Mesenchymal stem cell (in vitro differentiated cells and primary cell): ENCODE measurements around the gene MDM2.
"Not testable (repeated sequence)": the region's sequence is repeated elsewhere in the genome, so short reads cannot be mapped to it uniquely, and the experiment has no call there.

Experiments used
- DNase-seq: peaks from one replicate; pipeline ENCODE4 v3.0.0-alpha.2; 2013
- H2AFZ ChIP-seq: one replicate; pipeline ENCODE4 v1.6.1; 2013; ENCODE audit warnings: low read depth, mild to moderate bottlenecking, control low read depth, inconsistent platforms, low read length, moderate library complexity
- H2AK5ac ChIP-seq: 2 replicates; pipeline ENCODE4 v1.6.1; 2013; ENCODE audit warnings: low read length, moderate library complexity, mild to moderate bottlenecking, inconsistent platforms; ENCODE audit not compliant: severe bottlenecking
- H2BK120ac ChIP-seq: one replicate; pipeline ENCODE4 v1.6.1; 2013; ENCODE audit warnings: low read depth, mild to moderate bottlenecking, inconsistent platforms, low read length, moderate library complexity
- H2BK12ac ChIP-seq, 2 experiments: one replicate each; pipeline ENCODE4 v1.6.1; 2013; ENCODE audit warnings: inconsistent platforms in 2 of 2, low read length in 2 of 2, mild to moderate bottlenecking in 2 of 2, moderate library complexity in 2 of 2, control low read depth in 1 of 2
- H2BK15ac ChIP-seq: one replicate; pipeline ENCODE4 v1.6.1; 2013; ENCODE audit warnings: mild to moderate bottlenecking, low read depth, inconsistent platforms; ENCODE audit not compliant: poor library complexity, severe bottlenecking
- H2BK5ac ChIP-seq: 2 replicates; pipeline ENCODE4 v1.6.1; 2013; ENCODE audit warnings: low read depth, mild to moderate bottlenecking, low read length, control low read depth, inconsistent platforms; ENCODE audit not compliant: poor library complexity, severe bottlenecking
- H3K14ac ChIP-seq, 2 experiments: one replicate each; pipeline ENCODE4 v1.6.1; 2013; ENCODE audit warnings: inconsistent platforms in 2 of 2, low read length in 2 of 2, control low read depth in 1 of 2, mild to moderate bottlenecking in 1 of 2, moderate library complexity in 1 of 2
- H3K18ac ChIP-seq, 2 experiments: one replicate each; pipeline ENCODE4 v1.6.1; 2013; ENCODE audit warnings: inconsistent platforms in 2 of 2, low read length in 2 of 2, control low read depth in 1 of 2, low read depth in 1 of 2, mild to moderate bottlenecking in 1 of 2
- H3K23ac ChIP-seq, 2 experiments: one replicate each; pipeline ENCODE4 v1.6.1; 2013; ENCODE audit warnings: inconsistent platforms in 2 of 2, low read length in 2 of 2, mild to moderate bottlenecking in 2 of 2, moderate library complexity in 2 of 2, control low read depth in 1 of 2
- H3K27ac ChIP-seq: 2 replicates; pipeline ENCODE4 v1.5.1; 2013; ENCODE audit warnings: mild to moderate bottlenecking, moderate library complexity, low read length, control low read depth, inconsistent platforms; ENCODE audit not compliant: poor library complexity, severe bottlenecking
- H3K27me3 ChIP-seq, 2 experiments: 2 replicates each; pipeline versions ENCODE4 v1.6.1 to v1.7.0; 2013; ENCODE audit warnings: low read length in 2 of 2, mild to moderate bottlenecking in 2 of 2, moderate library complexity in 2 of 2, control low read depth in 1 of 2, inconsistent platforms in 1 of 2; ENCODE audit not compliant: control insufficient read depth in 1 of 2, insufficient read depth in 1 of 2
- H3K36me3 ChIP-seq, 2 experiments: 2 replicates each; pipeline versions ENCODE4 v1.6.1 to v1.7.0; 2013; ENCODE audit warnings: low read length in 2 of 2, control low read depth in 1 of 2, inconsistent platforms in 1 of 2, low read depth in 1 of 2, mild to moderate bottlenecking in 1 of 2; ENCODE audit not compliant: insufficient read depth in 2 of 2, control insufficient read depth in 1 of 2
- H3K4ac ChIP-seq, 2 experiments: one replicate each; pipeline ENCODE4 v1.6.1; 2013; ENCODE audit warnings: inconsistent platforms in 2 of 2, low read length in 2 of 2, mild to moderate bottlenecking in 2 of 2, moderate library complexity in 2 of 2, control low read depth in 1 of 2, low read depth in 1 of 2
- H3K4me1 ChIP-seq: 2 replicates; pipeline ENCODE4 v1.6.1; 2013; ENCODE audit warnings: low read depth, low read length, control low read depth; ENCODE audit not compliant: control insufficient read depth, insufficient read depth
- H3K4me2 ChIP-seq: 2 replicates; pipeline ENCODE4 v1.6.1; 2013; ENCODE audit warnings: low read length, mild to moderate bottlenecking, inconsistent platforms; ENCODE audit not compliant: poor library complexity, severe bottlenecking
- H3K4me3 ChIP-seq, 2 experiments: 2 replicates each; pipeline versions ENCODE4 v1.5.1 to v1.7.0; 2013; ENCODE audit warnings: low read length in 2 of 2, mild to moderate bottlenecking in 2 of 2, control low read depth in 1 of 2, low read depth in 1 of 2; ENCODE audit not compliant: insufficient read depth in 1 of 2
- H3K79me1 ChIP-seq: replicated peaks from 2 replicates; pipeline ENCODE4 v1.6.1; 2013; ENCODE audit warnings: mild to moderate bottlenecking, control low read depth, low read length, inconsistent platforms; ENCODE audit not compliant: poor library complexity, severe bottlenecking
- H3K9ac ChIP-seq: 2 replicates; pipeline ENCODE4 v1.7.0; 2013; ENCODE audit warnings: mild to moderate bottlenecking, low read length, moderate library complexity
- H3K9me3 ChIP-seq: 2 replicates; pipeline ENCODE4 v1.7.0; 2013; ENCODE audit warnings: mild to moderate bottlenecking, low read length; ENCODE audit not compliant: control insufficient read depth
- H4K8ac ChIP-seq: one replicate; pipeline ENCODE4 v1.6.1; 2013; ENCODE audit warnings: inconsistent platforms, mild to moderate bottlenecking, low read length, moderate library complexity
- H4K91ac ChIP-seq: one replicate; pipeline ENCODE4 v1.6.1; 2013; ENCODE audit warnings: mild to moderate bottlenecking, low read length, inconsistent platforms
- WGBS: methylation state at CpG from one replicate; pipeline ENCODE4 v1.1.7; 2013; ENCODE audit warnings: mixed read lengths; 5-methylcytosine and 5-hydroxymethylcytosine counted together

The MDM2 gene

GRCh38 chr12:68796399-68796798, 11.6 kb upstream of the MDM2 start:
- Histone ChIP-seq H3K9ac (no peak overlapping the region), H3K4me1 (no peaks in the 10 kb centered on the region), H3K18ac (no peak overlapping the region), H2BK120ac (no peak overlapping the region), H3K27me3 (no peaks in the 10 kb centered on the region), H4K8ac (no peak overlapping the region), H3K4me3 (no peak overlapping the region), H4K91ac (no peak overlapping the region), H2AFZ (no peak overlapping the region), H3K36me3 (no peaks in the 10 kb centered on the region), H2BK5ac (no peak overlapping the region), H3K79me1 (no peaks in the 10 kb centered on the region), H2AK5ac (no peak overlapping the region), H3K4me2 (no peak overlapping the region), H2BK12ac (no peak overlapping the region), H3K23ac (no peak overlapping the region), H2BK15ac (no peak overlapping the region), H3K9me3 (no peaks in the 10 kb centered on the region), H3K27ac (no peak overlapping the region), H3K14ac (no peak overlapping the region), H3K4ac (no peak overlapping the region)
- 93% methylated on average over 14 of the region's 15 CpGs for WGBS
- no peak for DNase-seq

GRCh38 chr12:68798882-68799234, 9.1 kb upstream of the MDM2 start:
- WGBS = no CpG with 5 or more reads among the region's 1 CpG
- no peak overlapping the region for H4K8ac ChIP-seq
- no peak overlapping the region for H2AK5ac ChIP-seq
- H2BK5ac ChIP-seq = no peak overlapping the region
- H3K4ac ChIP-seq = no peak overlapping the region
- H3K4me3 ChIP-seq = no peak overlapping the region
- H2BK12ac ChIP-seq = no peak overlapping the region
- H3K79me1 ChIP-seq = no peaks in the 10 kb centered on the region
- no peak overlapping the region for H3K4me2 ChIP-seq
- no peak overlapping the region for H3K18ac ChIP-seq
- no peak for DNase-seq
- H2BK120ac ChIP-seq = no peak overlapping the region
- no peak overlapping the region for H3K27ac ChIP-seq
- no peaks in the 10 kb centered on the region for H3K27me3 ChIP-seq
- no peak overlapping the region for H3K23ac ChIP-seq
- H3K14ac ChIP-seq = no peak overlapping the region
- no peak overlapping the region for H2AFZ ChIP-seq
- H3K36me3 ChIP-seq = no peaks in the 10 kb centered on the region
- no peak overlapping the region for H4K91ac ChIP-seq
- H3K9me3 ChIP-seq = no peaks in the 10 kb centered on the region
- H3K9ac ChIP-seq = no peak overlapping the region
- no peaks in the 10 kb centered on the region for H3K4me1 ChIP-seq
- no peak overlapping the region for H2BK15ac ChIP-seq

DNA sequence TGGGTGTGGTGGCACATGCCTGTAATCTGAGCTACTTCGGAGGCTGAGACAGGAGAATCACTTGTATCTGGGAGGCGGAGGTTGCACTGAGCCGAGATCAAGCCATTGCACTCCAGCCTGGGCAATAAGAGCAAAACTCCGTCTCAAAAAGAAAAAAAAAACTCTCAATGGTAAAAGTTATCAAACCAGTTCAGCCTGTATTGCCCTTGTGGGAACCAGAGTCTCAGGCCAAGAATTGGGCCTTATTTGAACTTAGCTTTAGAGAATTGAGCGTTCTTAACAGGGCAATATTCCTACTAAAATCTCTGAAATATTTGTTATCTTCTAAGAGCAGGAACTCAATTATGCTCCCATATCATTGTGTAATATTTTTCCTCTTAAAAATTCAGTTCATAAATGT, 7.7 kb upstream of the MDM2 start:
- no peak overlapping the region for H3K23ac ChIP-seq
- H2AK5ac ChIP-seq = no peak overlapping the region
- no peak overlapping the region for H3K4me3 ChIP-seq
- H3K4me1 ChIP-seq = no peaks in the 10 kb centered on the region
- H3K79me1 ChIP-seq = no peaks in the 10 kb centered on the region
- H3K27me3 ChIP-seq = no peaks in the 10 kb centered on the region
- H2BK12ac ChIP-seq = no peak overlapping the region
- no peak overlapping the region for H3K9ac ChIP-seq
- no peak overlapping the region for H3K27ac ChIP-seq
- no peaks in the 10 kb centered on the region for H3K9me3 ChIP-seq
- no peak overlapping the region for H3K18ac ChIP-seq
- no peak overlapping the region for H2BK5ac ChIP-seq
- H3K4ac ChIP-seq = no peak overlapping the region
- WGBS = 93% methylated on average over 4 of the region's 5 CpGs
- no peak overlapping the region for H4K91ac ChIP-seq
- no peak overlapping the region for H3K4me2 ChIP-seq
- no peak overlapping the region for H2BK15ac ChIP-seq
- DNase-seq = no peak
- no peak overlapping the region for H3K14ac ChIP-seq
- no peak overlapping the region for H2BK120ac ChIP-seq
- no peak overlapping the region for H2AFZ ChIP-seq
- H4K8ac ChIP-seq = no peak overlapping the region
- no peaks in the 10 kb centered on the region for H3K36me3 ChIP-seq

DNA sequence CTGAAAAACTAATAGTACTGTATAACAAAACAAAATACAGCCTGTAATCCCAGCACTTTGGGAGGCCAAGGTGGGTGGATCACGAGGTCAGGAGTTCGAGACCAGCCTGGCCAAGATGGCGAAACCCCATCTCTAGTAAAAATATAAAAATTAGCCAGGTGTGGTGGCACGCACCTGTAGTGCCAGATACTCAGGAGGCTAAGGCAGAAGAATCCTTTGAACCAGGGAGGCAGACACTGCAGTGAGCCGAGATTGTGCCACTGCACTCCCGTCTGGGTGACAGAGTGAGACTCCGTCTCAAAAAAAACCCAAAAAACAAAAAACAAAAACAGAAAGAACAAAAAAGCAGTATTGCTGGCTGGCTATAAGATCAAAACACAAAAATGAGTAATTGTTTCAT, 6.9 kb upstream of the MDM2 start:
- H2BK120ac ChIP-seq, H2BK15ac ChIP-seq, H3K23ac ChIP-seq, H2AK5ac ChIP-seq, H3K18ac ChIP-seq, H3K27me3 ChIP-seq, H3K36me3 ChIP-seq, H3K27ac ChIP-seq, H2BK5ac ChIP-seq, H3K4me2 ChIP-seq, H3K9ac ChIP-seq, H4K91ac ChIP-seq, H3K4me1 ChIP-seq, H3K9me3 ChIP-seq, DNase-seq, H3K4ac ChIP-seq, H3K14ac ChIP-seq, H4K8ac ChIP-seq, H2BK12ac ChIP-seq, H3K79me1 ChIP-seq, H3K4me3 ChIP-seq, H2AFZ ChIP-seq: not testable (repeated sequence)
- 98% methylated on average over 6 of the region's 7 CpGs for WGBS
